ENCODE measurements around the gene DMP1. TPM values are rescaled to one million over a fixed set of nuclear protein-coding genes. Genes with fewer than 3 reads are reported as not detected.

DMP1 gene
- total and polyA plus RNA-seq, 4 donors: not detected

GRCh38 chr4:87707279-87707918 lies 57.3 kb downstream of the DMP1 start:
- Histone ChIP-seq H3K9me3 (ENCODE audit: control insufficient read depth in 4 of 4, insufficient read depth in 3 of 4, low read length in 3 of 4) (no peaks in the 10 kb centered on the region), H3K4me3 (no peak overlapping the region), H3K27me3 (ENCODE audit: control insufficient read depth in 3 of 3, insufficient read depth in 3 of 3, low read length in 2 of 3) (no peaks in the 10 kb centered on the region), H3K36me3 (ENCODE audit: control insufficient read depth in 4 of 4, insufficient read depth in 4 of 4, low read length in 4 of 4) (no peaks in the 10 kb centered on the region), H3K4me1 (ENCODE audit: control insufficient read depth in 5 of 5, insufficient read depth in 5 of 5, low read length in 5 of 5) (no peaks in the 10 kb centered on the region), H3K9ac (ENCODE audit: insufficient read depth in 1 of 2, low read length in 2 of 2) (no peak overlapping the region), H3K27ac (ENCODE audit: low read depth in 1 of 2, low read length in 1 of 2) (no peak overlapping the region)
- ATAC-seq (ENCODE audit: insufficient read depth, low FRiP score) (no peak), DNase-seq (no peak)
- TF ChIP-seq, protein P1, sequence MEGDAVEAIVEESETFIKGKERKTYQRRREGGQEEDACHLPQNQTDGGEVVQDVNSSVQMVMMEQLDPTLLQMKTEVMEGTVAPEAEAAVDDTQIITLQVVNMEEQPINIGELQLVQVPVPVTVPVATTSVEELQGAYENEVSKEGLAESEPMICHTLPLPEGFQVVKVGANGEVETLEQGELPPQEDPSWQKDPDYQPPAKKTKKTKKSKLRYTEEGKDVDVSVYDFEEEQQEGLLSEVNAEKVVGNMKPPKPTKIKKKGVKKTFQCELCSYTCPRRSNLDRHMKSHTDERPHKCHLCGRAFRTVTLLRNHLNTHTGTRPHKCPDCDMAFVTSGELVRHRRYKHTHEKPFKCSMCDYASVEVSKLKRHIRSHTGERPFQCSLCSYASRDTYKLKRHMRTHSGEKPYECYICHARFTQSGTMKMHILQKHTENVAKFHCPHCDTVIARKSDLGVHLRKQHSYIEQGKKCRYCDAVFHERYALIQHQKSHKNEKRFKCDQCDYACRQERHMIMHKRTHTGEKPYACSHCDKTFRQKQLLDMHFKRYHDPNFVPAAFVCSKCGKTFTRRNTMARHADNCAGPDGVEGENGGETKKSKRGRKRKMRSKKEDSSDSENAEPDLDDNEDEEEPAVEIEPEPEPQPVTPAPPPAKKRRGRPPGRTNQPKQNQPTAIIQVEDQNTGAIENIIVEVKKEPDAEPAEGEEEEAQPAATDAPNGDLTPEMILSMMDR (IDR thresholded peaks at IDR 0.05; ENCODE audit: control extremely low read depth, extremely low read depth): no peak
- 70 to 72% methylated on average over 4 of the region's 4 CpGs for WGBS, 2 donors

Other genes starting within 250 kb of the DMP1 start
- gene NUDT9, start 227.7 kb upstream of the DMP1 start, total RNA-seq: 10 to 100 TPM; 20.1 to 27.4 TPM
- gene NUDT9, start 227.7 kb upstream of the DMP1 start, polyA plus RNA-seq: 10 to 100 TPM; 37.9 to 72.8 TPM
- gene SPARCL1, start 120.9 kb upstream of the DMP1 start, total RNA-seq: 100 to 1,000 TPM; 294 to 422 TPM
- 100 to 1,000 TPM in 1 of 2 donors, 10 to 100 TPM in 1; 93.2 to 486 TPM for gene SPARCL1, start 120.9 kb upstream of the DMP1 start, polyA plus RNA-seq
- not detected for gene DSPP, start 41.8 kb upstream of the DMP1 start, total RNA-seq
- not detected for gene DSPP, start 41.8 kb upstream of the DMP1 start, polyA plus RNA-seq
- gene IBSP, start 149.3 kb downstream of the DMP1 start, total RNA-seq: under 1 TPM; 0.12 to 0.37 TPM
- gene IBSP, start 149.3 kb downstream of the DMP1 start, polyA plus RNA-seq: under 1 TPM in 1 of 2 donors, not detected in 1; 0.19 TPM
- gene MEPE, start 182.7 kb downstream of the DMP1 start, total RNA-seq: not detected
- under 1 TPM in 1 of 2 donors, not detected in 1; 0.02 TPM for gene MEPE, start 182.7 kb downstream of the DMP1 start, polyA plus RNA-seq